Measurements from ENCODE around the gene CMA1. TPM values are rescaled to one million over a fixed set of nuclear protein-coding genes. Genes with fewer than 3 reads are reported as not detected.
"Not testable (repeated sequence)": the region's sequence is repeated elsewhere in the genome, so short reads cannot be mapped to it uniquely, and the experiment has no call there.

The CMA1 gene, protein sequence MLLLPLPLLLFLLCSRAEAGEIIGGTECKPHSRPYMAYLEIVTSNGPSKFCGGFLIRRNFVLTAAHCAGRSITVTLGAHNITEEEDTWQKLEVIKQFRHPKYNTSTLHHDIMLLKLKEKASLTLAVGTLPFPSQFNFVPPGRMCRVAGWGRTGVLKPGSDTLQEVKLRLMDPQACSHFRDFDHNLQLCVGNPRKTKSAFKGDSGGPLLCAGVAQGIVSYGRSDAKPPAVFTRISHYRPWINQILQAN
- total RNA-seq (2012; rRNA removed) = not detected in 2 replicates

DNA sequence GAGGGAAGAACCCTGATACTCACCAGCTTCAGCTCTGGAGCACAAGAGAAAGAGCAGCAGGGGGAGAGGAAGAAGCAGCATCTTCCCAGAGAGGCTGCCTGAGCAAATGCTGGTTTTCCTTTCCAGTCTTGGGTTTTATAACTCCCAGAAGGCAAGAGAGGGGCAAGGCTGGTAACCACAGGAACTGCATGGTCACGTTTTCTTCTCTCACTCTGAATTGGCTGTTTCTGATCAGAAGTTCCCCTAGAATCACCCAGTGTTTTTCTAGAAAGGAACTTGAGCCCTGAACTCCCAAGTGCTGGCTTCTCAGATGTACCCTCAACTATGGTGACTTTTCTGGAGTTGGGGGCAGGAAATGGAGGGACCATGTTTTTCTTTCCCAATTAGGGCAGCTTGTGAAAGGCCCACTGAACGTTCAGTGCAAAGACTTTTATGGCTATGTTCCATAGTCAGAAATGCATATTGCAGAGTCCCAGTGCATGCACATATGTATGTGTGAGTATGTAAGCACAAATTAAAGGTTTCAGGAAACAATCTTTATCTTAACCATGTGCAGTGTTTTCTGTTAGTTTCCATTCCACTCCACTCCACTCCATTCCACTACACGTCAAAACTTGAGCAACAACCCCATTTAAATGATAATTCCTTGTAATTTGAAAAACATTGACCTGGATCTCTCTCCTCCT is at the start of gene CMA1:
Gene CMA1, minus strand, starts transcription at position 111 of the 686 bp plus-strand sequence. Its CDS starts 30 bp downstream, at position 81.
- no peaks in the 10 kb centered on the region for H3K4me1 ChIP-seq (ENCODE audit: control insufficient read depth, insufficient read depth, low read length)
- H3K36me3 ChIP-seq (ENCODE audit: insufficient read depth, low read length) = no peaks in the 10 kb centered on the region
- H3K27me3 ChIP-seq (ENCODE audit: control insufficient read depth, insufficient read depth, low read length) = no peaks in the 10 kb centered on the region
- H3K9ac ChIP-seq (ENCODE audit: low read depth, low read length) = no peak within 1 kb of the TSS
- no peak within 1 kb of the TSS for H3K4me2 ChIP-seq (ENCODE audit: low read length)
- no peak within 1 kb of the TSS for H3K4me3 ChIP-seq (ENCODE audit: low read length)
- no peaks in the 10 kb centered on the region for H3K9me3 ChIP-seq (replicated peaks; ENCODE audit: low read length)

DNA sequence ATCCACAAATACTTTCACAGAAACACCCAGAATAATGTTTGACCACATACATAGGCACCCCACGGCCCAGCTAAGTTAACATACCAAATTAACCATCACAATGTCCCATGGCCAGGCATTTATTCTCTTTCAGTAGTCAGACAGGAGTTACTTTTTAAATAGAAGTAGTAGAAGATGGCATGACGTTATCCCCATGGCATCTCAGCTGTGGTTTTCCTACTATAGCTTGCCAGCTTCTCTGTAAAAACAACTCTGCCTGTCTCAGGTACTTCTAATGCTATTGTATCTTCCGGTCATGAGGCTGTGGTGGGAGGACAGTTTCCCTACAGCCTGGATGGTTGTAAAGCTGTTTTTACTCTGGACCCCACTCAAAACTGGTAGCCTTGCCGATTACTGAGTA is 48.7 kb upstream of the CMA1 start:
- no peak overlapping the region for H3K9ac ChIP-seq (ENCODE audit: low read depth, low read length)
- H3K9me3 ChIP-seq (replicated peaks; ENCODE audit: low read length) = no peaks in the 10 kb centered on the region
- H3K36me3 ChIP-seq (ENCODE audit: insufficient read depth, low read length) = no peaks in the 10 kb centered on the region
- H3K27me3 ChIP-seq (ENCODE audit: control insufficient read depth, insufficient read depth, low read length) = no peaks in the 10 kb centered on the region
- no peak overlapping the region for H3K4me3 ChIP-seq (ENCODE audit: low read length)
- no peaks in the 10 kb centered on the region for H3K4me1 ChIP-seq (ENCODE audit: control insufficient read depth, insufficient read depth, low read length)
- no peak overlapping the region for H3K4me2 ChIP-seq (ENCODE audit: low read length)

DNA sequence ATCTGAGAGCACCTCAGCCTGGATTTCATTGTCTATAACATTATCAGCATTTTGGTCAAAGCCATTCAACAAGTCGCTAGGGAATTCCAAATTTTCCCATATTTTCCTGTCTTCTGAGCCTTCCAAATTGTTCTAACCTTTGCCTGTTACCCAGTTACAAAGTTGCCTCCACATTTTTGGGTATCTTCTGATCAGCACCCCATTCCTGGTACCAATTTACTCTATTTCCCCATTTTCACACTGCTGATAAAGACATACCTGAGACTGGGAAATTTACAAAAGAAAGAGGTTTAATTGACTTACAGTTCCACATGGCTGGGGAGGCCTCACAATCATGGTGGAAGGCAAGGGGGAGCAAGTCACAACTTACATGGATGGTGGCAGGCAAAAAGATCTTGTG is 41.0 kb upstream of the CMA1 start:
- not testable (repeated sequence) for H3K4me2 ChIP-seq (ENCODE audit: low read length); H3K9me3 ChIP-seq (replicated peaks; ENCODE audit: low read length); H3K27me3 ChIP-seq (ENCODE audit: control insufficient read depth, insufficient read depth, low read length); H3K4me1 ChIP-seq (ENCODE audit: control insufficient read depth, insufficient read depth, low read length); H3K36me3 ChIP-seq (ENCODE audit: insufficient read depth, low read length); H3K4me3 ChIP-seq (ENCODE audit: low read length); H3K9ac ChIP-seq (ENCODE audit: low read depth, low read length)

DNA sequence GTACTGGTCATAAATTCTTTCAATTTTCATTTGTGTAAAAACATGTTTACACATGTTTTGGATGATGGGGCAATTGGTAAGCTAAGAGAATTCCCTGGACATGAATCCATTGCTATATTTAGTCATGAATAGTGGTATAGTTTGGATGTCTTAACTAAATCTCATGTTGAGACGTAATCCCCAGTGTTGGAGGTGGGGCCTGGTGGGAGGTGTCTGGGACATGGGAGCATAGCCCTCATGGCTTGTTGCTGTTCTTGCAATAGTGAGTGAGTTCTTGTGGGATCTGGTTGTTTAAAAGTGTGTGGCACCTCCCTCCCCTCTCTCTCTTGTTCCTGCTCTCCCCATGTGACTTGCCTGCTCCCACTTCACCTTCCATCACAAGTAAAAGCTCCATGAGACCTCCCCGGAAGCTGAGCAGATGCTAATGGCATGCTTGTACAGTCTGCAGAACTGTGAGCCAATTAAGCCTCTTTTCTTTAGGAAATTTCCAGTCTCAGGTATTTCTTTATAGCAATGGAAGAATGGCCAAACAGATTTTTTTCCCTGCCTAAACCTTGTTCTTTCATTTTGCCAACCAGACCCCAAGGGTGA is 34.4 kb upstream of the CMA1 start:
- Histone ChIP-seq H3K27me3 (ENCODE audit: control insufficient read depth, insufficient read depth, low read length) (no peaks in the 10 kb centered on the region), H3K9me3 (replicated peaks; ENCODE audit: low read length) (no peaks in the 10 kb centered on the region), H3K4me1 (ENCODE audit: control insufficient read depth, insufficient read depth, low read length) (no peaks in the 10 kb centered on the region), H3K36me3 (ENCODE audit: insufficient read depth, low read length) (no peaks in the 10 kb centered on the region), H3K4me3 (ENCODE audit: low read length) (no peak overlapping the region), H3K4me2 (ENCODE audit: low read length) (no peak overlapping the region), H3K9ac (ENCODE audit: low read depth, low read length) (no peak overlapping the region)

DNA sequence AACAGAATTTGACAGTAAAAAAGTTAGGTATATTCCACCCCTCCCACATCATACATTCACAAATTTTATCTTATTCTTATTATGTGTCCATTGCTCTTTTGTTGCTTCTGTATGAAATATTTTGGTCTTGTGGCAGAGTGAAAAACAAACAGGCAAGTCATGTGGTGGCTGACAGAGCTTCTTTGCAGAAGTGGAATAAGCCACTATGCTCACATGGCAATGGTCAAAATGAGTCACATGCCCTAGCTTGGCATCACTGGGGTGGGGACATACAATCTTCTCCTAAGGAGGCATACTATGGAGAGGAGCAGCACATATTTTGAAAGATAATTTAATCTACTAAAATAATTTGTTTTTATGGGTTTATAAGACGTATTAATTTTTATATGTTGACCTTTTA is 27.7 kb upstream of the CMA1 start:
- Histone ChIP-seq H3K4me1 (ENCODE audit: control insufficient read depth, insufficient read depth, low read length) (no peaks in the 10 kb centered on the region), H3K4me2 (ENCODE audit: low read length) (no peak overlapping the region), H3K9ac (ENCODE audit: low read depth, low read length) (no peak overlapping the region), H3K9me3 (replicated peaks; ENCODE audit: low read length) (no peaks in the 10 kb centered on the region), H3K36me3 (ENCODE audit: insufficient read depth, low read length) (no peaks in the 10 kb centered on the region), H3K27me3 (ENCODE audit: control insufficient read depth, insufficient read depth, low read length) (no peaks in the 10 kb centered on the region), H3K4me3 (ENCODE audit: low read length) (no peak overlapping the region)

DNA sequence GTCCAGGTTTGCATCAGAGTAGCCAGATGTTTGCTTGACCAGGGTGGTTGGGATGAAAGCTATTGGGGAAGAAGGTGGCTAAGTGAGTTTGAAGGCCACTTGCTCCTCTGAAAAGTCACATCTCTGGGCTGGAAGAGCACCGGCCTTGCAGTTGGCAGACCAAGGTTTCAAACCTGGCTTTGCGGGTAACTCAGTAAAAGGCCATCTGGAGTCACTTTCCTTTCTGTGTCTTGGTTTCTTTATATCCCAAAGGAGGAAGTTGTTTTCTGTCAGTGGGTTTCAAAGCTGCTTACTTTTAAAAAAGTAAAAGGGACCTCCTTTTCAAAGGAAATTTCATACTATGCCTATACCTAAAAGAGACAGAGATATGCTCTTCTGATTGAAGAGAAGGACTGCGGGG is 26.2 kb upstream of the CMA1 start:
- Histone ChIP-seq H3K36me3 (ENCODE audit: insufficient read depth, low read length) (no peaks in the 10 kb centered on the region), H3K4me3 (ENCODE audit: low read length) (no peak overlapping the region), H3K4me1 (ENCODE audit: control insufficient read depth, insufficient read depth, low read length) (no peaks in the 10 kb centered on the region), H3K9me3 (replicated peaks; ENCODE audit: low read length) (no peaks in the 10 kb centered on the region), H3K27me3 (ENCODE audit: control insufficient read depth, insufficient read depth, low read length) (no peaks in the 10 kb centered on the region), H3K4me2 (ENCODE audit: low read length) (no peak overlapping the region), H3K9ac (ENCODE audit: low read depth, low read length) (no peak overlapping the region)

DNA sequence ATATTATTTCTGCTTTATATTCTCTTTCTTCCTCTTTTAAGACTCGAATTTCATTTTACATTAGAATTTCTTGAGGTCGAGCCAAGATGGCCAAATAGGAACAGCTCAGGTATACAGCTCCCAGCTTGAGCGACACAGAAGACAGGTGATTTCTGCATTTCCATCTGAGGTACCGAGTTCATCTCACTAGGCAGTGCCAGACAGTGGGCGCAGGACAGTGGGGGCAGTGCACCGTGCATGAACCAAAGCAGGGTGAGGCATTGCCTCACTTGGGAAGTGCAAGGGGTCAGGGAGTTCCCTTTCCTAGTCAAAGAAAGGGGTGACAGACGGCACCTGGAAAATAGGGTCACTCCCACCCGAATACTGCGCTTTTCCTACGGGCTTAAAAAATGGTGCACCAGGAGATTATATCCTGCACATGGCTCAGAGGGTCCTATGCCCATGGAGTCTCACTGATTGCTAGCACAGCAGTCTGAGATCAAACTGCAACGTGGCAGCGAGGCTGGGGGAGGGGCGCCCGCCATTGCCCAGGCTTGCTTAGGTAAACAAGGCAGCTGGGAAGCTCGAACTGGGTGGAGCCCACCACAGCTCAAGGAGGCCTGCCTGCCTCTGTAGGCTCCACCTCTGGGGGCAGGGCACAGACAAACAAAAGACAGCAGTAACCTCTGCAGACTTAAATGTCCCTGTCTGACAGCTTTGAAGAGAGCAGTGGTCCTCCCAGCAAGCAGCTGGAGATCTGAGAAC is 18.0 kb upstream of the CMA1 start:
- not testable (repeated sequence) for H3K9me3 ChIP-seq (replicated peaks; ENCODE audit: low read length)

DNA sequence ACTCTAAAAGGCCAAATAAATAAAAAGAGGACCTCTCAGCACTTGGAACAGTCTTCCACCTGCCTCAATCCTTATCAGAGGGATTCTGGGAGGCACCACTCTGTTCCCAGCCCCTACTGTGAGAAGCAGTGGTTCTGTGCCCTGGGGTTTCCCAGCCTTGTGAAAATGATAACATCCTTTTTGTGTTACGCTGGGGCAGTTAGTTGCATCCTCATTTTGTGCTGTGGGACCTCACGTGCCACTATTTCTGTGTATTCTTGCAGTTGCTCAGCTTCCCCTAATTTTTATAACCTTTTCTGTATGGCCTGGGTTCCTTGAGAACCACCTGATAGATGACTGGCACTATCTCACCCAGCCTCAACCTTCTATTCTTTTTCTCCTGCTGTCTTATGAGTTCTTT is 10.8 kb upstream of the CMA1 start:
- H3K36me3 ChIP-seq (ENCODE audit: insufficient read depth, low read length) = no peaks in the 10 kb centered on the region
- no peaks in the 10 kb centered on the region for H3K4me1 ChIP-seq (ENCODE audit: control insufficient read depth, insufficient read depth, low read length)
- no peak overlapping the region for H3K4me3 ChIP-seq (ENCODE audit: low read length)
- no peaks in the 10 kb centered on the region for H3K27me3 ChIP-seq (ENCODE audit: control insufficient read depth, insufficient read depth, low read length)
- H3K4me2 ChIP-seq (ENCODE audit: low read length) = no peak overlapping the region
- no peaks in the 10 kb centered on the region for H3K9me3 ChIP-seq (replicated peaks; ENCODE audit: low read length)
- H3K9ac ChIP-seq (ENCODE audit: low read depth, low read length) = no peak overlapping the region

More for the DNA sequence above, 18.0 kb upstream of the CMA1 start:
- H3K36me3 ChIP-seq (ENCODE audit: insufficient read depth, low read length); H3K9ac ChIP-seq (ENCODE audit: low read depth, low read length); H3K4me3 ChIP-seq (ENCODE audit: low read length); H3K4me2 ChIP-seq (ENCODE audit: low read length); H3K4me1 ChIP-seq (ENCODE audit: control insufficient read depth, insufficient read depth, low read length); H3K27me3 ChIP-seq (ENCODE audit: control insufficient read depth, insufficient read depth, low read length): not testable (repeated sequence)

DNA sequence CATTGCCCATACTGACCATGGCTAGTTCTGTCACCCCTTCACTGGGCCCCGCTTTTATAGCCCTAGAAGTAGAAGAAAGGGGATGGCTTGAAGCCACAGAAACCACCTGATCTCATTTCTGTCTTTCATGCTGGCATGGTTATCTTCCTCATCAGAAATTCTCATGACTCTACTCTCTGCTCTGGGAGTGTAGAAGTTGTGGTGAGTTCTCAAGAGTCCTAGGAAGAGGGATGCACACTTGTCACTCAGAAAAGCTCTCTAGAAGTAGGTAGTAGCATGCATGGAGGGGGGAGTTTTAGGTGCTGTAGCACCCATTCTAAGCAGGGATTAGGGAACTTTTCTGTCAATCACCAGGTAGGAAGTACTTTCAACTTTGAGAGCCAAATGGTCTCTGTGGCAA is 6.1 kb upstream of the CMA1 start:
- Histone ChIP-seq H3K27me3 (ENCODE audit: control insufficient read depth, insufficient read depth, low read length) (no peaks in the 10 kb centered on the region), H3K9ac (ENCODE audit: low read depth, low read length) (no peak overlapping the region), H3K36me3 (ENCODE audit: insufficient read depth, low read length) (no peaks in the 10 kb centered on the region), H3K9me3 (replicated peaks; ENCODE audit: low read length) (no peaks in the 10 kb centered on the region), H3K4me3 (ENCODE audit: low read length) (no peak overlapping the region), H3K4me1 (ENCODE audit: control insufficient read depth, insufficient read depth, low read length) (no peaks in the 10 kb centered on the region), H3K4me2 (ENCODE audit: low read length) (no peak overlapping the region)

DNA sequence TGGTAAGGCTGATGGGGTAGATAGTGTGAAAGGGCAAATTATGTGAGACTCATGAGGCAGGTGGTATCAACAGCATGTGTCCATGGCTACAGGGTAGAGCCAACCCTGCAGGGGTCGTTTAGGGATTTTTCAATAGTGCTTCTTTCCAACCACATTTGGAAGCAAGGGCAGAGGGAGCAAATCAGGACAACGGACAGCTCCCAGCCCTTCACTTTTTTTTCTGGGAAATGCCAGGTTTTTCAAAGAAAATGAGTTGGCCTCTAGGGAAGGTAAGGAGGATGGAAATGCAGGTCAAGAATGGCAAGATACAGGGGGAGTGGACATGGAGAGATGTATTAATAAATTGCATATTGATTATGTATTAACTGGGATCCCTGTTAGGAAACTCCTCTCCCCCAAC is 4.9 kb upstream of the CMA1 start:
- H3K9ac ChIP-seq (ENCODE audit: low read depth, low read length) = no peak overlapping the region
- no peaks in the 10 kb centered on the region for H3K36me3 ChIP-seq (ENCODE audit: insufficient read depth, low read length)
- no peaks in the 10 kb centered on the region for H3K4me1 ChIP-seq (ENCODE audit: control insufficient read depth, insufficient read depth, low read length)
- H3K9me3 ChIP-seq (replicated peaks; ENCODE audit: low read length) = no peaks in the 10 kb centered on the region
- no peaks in the 10 kb centered on the region for H3K27me3 ChIP-seq (ENCODE audit: control insufficient read depth, insufficient read depth, low read length)
- no peak overlapping the region for H3K4me3 ChIP-seq (ENCODE audit: low read length)
- no peak overlapping the region for H3K4me2 ChIP-seq (ENCODE audit: low read length)

DNA sequence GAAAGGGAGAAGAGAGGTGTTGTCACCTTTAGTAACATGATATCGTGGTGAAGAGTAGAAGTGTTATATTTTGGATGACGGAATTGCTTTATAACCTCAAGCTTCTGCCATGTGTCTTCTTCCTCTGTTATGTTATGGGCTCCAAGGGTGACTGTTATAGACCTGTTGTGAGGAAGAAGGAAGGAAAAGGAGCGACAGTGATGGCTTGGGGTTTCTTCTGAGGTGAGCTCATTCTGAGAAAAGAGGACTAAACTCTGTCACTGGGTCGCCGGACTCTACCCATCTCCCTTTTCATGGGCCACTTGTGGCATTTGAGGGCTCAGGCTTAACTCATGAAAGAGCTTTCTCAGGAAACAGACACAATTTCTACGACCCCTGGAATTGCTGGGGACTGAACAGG is 1.6 kb downstream of the CMA1 start:
- Histone ChIP-seq H3K27me3 (ENCODE audit: control insufficient read depth, insufficient read depth, low read length) (no peaks in the 10 kb centered on the region), H3K9me3 (replicated peaks; ENCODE audit: low read length) (no peaks in the 10 kb centered on the region), H3K4me2 (ENCODE audit: low read length) (no peak overlapping the region), H3K4me1 (ENCODE audit: control insufficient read depth, insufficient read depth, low read length) (no peaks in the 10 kb centered on the region), H3K36me3 (ENCODE audit: insufficient read depth, low read length) (no peaks in the 10 kb centered on the region), H3K4me3 (ENCODE audit: low read length) (no peak overlapping the region), H3K9ac (ENCODE audit: low read depth, low read length) (no peak overlapping the region)

Measured in skeletal muscle satellite cell (primary cell).